ENCODE measurements around the gene ROBO2.

- TF ChIP-seq, protein P1, sequence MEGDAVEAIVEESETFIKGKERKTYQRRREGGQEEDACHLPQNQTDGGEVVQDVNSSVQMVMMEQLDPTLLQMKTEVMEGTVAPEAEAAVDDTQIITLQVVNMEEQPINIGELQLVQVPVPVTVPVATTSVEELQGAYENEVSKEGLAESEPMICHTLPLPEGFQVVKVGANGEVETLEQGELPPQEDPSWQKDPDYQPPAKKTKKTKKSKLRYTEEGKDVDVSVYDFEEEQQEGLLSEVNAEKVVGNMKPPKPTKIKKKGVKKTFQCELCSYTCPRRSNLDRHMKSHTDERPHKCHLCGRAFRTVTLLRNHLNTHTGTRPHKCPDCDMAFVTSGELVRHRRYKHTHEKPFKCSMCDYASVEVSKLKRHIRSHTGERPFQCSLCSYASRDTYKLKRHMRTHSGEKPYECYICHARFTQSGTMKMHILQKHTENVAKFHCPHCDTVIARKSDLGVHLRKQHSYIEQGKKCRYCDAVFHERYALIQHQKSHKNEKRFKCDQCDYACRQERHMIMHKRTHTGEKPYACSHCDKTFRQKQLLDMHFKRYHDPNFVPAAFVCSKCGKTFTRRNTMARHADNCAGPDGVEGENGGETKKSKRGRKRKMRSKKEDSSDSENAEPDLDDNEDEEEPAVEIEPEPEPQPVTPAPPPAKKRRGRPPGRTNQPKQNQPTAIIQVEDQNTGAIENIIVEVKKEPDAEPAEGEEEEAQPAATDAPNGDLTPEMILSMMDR (IDR thresholded peaks at IDR 0.05): no peak
- no peak for TF ChIP-seq POLR2A (IDR thresholded peaks at IDR 0.05)
Observed at GRCh38 chr3:77236118-77236517, 196.2 kb downstream of the ROBO2 start.

Measured in heart left ventricle (tissue), 13 donors.